ENCODE measurements around the gene PLCD3.

The PLCD3 gene

GRCh38 chr17:45115015-45115625, 17.2 kb downstream of the PLCD3 start:
- DNase-seq = no peak

DNA sequence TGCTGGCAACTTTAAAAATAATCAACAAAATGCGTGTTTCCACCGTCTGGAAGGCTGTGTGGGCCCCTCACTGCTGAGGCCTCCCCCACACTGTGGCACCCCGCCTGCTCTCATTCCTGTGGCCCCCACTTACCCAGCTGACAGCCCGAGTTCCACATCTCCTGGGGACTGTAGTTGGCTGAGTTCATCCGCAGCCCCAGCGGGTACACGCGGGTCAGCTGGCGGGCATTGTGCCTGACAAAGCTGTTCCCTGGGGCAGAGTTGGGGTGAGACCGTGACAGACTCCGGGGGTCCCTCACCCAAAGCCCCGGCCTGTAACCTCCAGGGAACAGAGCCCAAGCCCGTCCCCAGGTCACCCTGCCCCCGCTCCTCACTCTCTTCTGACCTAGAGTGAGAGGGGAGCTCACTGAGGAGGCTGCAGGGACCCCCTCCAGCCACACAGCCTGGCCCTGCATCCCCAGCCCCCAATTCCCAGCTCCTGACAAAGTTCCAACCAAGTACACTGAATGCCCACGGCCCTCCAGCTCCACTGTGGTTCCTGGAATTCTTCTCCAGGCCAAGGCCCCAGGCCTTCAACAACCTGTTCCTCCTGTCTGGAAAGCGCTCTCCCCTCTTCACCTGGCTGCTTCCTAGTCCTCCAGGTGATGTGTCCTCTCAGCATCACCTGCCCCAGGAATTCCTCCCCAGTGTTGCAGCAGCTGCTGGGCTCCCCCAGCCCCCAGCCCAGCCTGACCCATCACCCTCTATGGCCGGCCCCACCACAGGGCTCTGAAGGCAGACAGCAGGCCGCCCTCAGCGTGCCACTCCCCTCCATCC, 18.0 kb downstream of the PLCD3 start:
- no peak for DNase-seq

DNA sequence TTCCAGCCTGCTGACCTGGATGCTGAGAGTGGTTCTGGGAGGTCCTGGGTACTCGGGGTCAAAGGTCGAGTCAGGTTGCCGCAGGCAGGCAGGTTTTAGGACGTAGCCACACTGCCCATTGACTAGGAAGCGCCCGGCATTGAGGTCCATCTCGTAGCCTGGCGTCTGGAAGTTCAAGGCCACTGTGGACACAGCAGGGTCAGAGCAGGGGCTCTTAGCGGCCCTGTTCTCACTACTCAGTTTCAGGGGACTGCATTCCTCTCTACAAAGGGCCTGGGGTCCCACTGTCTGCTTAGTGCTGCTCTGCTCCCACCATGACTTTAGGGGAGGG, 18.9 kb downstream of the PLCD3 start:
- DNase-seq = no peak

GRCh38 chr17:45112559-45113423, 19.5 kb downstream of the PLCD3 start:
- DNase-seq = no peak

DNA sequence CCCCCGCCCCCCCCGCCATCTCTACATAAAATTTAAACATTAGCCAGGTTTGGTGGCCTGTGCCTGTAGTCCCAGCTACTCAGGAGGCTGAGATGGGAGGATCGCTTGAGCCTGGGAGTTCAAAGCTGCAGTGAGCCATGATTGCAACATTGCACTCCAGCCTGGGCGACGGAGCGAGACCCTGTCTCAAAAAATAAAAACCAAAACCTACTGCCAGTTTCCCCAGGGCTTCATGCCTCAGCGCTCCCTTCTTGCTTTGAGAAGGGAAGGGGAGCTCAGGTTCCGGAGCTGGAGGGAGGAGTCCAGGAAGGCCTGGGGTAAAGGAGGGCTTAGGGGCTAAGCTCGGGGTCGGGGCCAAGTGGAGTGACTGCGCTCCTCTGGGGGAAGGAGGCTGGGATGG, 20.5 kb downstream of the PLCD3 start:
- no peak for DNase-seq

DNA sequence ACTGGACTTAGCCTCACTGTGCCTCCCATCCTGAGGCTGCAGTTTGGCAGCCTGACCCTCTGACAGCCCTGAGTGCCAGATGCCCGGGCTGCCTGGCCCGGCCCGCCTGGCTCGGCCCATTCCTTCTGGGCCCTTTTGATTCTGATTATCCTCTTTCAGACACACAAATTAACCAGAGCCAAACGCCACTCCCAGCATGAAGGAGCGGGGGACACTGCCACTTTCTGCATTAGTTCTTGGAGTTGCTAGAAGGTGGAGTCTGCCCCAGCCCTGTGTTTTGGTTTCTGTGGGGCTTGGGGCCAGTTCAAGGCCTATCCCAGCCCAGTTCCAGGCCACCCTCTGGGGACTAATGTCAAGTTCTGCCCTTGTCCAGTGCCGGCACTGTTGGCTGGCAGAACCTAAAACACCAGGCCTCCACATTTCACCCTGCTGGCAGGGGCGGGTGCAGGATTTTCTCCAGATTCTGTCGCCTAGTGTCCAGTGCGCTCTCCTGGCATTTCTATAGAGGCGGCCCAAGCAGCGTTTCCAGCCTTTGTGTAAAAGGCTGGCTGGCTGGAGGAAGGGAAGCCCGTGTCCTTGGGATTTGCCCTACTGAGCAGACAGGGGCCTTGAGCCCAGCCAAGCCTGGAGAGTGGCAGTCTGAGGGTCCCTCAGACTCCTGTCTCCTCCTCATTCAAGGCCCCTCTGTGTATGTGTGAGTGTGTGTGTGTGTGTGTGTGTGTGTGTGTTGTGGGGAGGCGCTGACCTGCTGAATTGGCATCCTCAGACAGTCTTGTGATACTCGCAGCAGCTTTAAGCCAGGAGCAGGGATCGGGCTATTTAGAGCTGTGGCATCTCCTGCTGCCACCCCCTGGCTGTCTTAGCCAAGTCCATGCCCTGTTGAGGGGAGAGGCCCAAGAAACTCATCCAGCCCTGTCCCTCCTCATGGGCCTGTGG, 21.4 kb downstream of the PLCD3 start:
- DNase-seq = no peak

GRCh38 chr17:45108595-45109521, 23.5 kb downstream of the PLCD3 start:
- DNase-seq = no peak

DNA sequence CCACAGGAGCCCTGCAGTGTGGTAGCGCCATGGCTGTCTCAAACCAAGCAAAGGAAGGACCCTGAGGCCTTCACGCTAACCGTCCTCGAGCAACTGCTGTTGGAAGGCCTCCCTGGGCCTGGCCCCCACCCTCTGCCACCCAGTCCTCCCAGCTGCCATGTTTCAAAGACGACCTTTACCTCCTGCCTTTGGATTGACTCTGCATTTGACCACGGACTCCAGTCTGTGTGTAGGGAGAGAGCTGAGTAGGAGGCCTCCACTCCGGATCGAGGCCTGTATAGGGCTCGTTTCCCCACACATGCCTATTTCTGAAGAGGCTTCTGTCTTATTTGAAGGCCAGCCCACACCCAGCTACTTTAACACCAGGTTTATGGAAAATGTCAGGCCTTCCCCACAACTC, 24.3 kb downstream of the PLCD3 start:
- DNase-seq = no peak

- DNase-seq = no peak
These were observed 24.9 kb downstream of the PLCD3 start for GRCh38 chr17:45107293-45108010.

GRCh38 chr17:45106582-45106981, 25.7 kb downstream of the PLCD3 start:
- DNase-seq = no peak

DNA sequence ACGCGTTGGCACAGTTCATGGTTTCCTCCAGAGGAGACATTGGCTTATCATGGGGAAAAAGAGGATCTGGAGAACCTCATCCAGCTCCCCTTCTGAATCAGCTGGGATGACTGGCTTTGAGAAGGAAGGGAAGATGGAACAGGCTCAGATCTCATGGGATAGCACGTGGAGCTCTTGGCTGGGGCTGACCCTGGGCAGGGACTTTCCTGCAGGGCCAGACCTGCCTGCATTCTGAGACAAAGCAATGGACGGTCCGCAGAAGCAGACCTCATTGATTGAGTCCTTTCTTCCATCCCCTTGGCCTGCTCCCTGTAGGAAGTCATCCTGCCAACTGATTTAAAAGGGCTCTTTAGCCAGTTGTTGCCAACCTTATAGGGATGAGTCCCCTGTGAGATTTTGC, 26.2 kb downstream of the PLCD3 start:
- no peak for DNase-seq

DNA sequence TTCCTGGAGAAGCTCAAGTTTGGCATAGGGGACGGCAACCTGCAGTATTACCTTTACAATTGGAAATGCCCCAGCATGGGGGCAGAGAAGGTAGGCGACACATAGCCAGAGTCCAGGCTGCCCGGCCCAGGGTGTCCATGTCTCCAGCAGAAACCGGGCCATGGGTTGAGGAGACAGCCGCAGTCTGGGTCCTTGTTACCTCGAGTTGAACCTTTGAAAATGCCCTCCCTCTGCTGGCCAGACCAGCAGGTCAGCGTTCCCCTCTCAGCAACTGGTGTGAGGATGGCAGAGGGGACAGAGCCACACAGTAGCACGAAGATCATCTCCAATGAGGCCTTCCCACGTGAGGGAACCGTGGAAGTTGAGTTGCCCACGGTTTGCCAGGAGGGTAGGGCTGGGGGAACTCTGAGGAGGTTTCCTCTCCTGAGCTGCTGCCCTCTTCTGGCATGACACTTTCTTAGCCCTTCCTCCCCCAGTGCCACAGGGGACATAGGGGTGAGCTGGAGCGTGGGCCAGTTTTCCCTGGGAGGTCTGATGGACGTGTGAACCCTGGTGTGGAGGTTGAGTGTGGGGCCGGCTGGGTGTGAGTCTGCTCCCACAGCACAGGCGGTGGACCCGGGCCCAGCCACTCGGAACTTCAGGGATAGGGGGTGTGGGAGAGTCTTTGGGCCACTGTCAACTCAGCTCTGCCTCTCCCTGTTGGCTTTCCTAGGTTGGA, 27.2 kb downstream of the PLCD3 start:
- no peak for DNase-seq

- no peak for DNase-seq
These were observed 27.8 kb downstream of the PLCD3 start for GRCh38 chr17:45104497-45104896.

DNA sequence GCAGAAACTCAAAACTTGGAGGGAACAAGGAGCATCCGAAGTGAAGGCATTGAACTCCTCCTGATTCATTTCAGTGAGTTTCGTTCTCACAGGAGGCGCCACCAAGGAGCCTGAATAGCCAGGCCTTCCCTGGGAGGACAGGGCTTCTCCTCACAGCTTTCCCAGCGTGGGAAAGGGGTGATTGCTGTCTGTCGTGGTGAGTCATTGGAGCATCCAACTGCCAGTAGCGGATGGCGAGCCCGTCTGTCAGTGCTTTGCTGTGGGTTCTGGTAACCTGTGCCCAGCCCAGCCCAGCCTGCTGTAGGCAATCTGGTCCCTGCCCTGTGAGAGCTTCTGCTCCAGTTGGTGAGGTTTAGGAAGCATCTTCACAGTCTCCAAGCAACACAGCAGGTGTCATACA, 28.3 kb downstream of the PLCD3 start:
- no peak for DNase-seq

DNA sequence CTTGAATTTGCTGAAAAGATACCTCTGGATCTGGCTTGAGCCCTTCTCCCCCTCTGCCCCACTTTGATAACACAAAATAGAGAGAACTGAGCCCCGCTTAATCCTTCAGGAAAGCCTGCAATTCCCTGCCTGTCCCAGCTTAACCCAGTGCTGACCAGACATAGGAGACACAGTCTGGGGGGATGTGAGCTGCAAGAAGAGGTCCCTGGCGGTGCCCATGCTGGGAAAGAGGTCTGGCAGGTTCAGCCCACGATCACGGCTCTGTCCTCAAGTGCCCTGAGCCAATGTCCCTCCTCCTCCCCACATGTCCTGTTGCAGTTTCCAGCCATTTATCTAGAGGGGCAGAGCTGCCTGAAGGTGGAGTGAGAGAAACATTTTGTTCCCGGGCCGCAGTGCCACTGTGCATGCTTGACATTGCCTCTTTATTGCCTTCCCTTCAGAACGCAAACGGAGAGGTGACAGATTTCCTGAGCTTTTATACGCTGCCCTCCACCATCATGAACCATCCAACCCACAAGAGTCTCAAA, 29.0 kb downstream of the PLCD3 start:
- no peak for DNase-seq

DNA sequence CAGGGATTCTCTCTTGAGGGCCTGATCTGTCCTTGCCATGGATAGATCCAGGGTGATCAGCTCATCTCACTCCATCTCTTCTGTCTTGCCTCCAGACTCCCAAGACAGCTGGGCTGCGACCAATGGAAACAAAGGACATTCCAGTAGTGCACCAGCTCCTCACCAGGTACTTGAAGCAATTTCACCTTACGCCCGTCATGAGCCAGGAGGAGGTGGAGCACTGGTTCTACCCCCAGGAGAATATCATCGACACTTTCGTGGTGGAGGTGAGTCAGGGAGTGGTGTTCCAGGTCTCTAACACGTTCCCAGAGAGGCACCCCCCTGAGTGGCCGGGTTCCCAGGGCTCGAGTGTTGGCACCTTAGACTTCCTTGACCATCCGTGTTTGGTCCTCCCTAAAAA, 29.5 kb downstream of the PLCD3 start:
- no peak for DNase-seq

DNA sequence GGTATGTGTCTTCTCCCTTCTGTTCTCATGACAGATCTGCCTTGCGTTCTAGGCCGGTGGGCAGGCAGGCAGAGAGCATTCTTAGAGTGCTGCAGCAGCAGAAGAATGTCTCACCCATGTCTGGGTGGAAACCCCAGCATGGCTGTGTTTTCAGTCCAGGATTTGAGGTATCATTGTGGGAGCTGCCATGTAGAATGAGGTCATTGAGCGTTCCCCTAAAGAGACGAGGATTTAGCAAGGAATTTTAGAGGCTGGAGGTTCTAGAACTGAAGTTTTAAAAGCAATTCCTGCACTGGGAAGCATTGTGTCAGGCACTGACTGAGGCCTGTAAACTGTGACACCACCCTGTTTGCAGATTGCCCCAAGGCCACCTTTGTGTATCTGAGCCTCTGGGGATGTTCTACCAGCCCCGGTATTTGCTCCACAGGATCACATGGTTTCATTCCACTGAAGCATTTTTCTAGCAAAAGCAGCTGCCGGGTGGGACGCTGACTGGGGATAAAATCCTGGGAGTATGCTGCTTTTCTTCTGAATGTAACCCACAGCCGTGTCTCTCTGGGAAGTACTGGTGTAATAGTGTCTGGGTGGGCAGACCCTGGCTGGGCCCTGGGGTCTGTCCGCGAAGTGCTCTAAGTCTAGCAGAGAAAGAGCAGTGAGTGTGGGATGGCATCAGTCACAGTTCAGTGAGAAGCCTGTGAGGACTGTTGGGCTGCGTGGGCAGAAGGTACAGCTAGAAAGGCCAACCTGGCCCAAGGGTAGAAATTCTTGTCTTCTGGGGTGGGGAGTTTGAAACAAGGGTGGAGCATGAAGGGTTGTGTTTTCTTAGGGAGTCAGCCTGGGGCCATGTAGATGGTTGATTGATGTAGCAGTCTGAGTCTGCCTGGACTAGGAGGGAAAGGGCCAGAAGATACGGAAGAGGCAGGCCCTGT, 30.2 kb downstream of the PLCD3 start:
- no peak for DNase-seq

DNA sequence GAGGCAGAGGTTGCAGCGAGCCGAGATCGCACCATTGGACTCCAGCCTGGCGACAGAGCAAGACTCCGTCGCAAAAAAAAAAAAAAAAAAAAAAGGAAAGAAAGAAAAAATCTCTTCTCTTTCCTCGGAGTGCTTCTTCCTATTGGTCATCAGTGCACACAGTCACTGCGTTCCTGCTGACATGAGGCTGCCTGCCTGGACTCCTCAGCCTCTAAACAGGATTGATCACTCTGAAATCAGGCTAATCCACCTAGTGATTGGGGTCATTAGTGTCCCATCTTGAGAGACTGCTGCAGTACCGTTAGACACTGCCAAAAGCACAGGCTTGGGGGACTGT, 30.8 kb downstream of the PLCD3 start:
- DNase-seq = no peak
